Activated T-cell treated with anti-CD3 and anti-CD28 coated beads, Interleukin-2, amount 50 U/mL, for 1 hour (primary cell): Measurements from ENCODE around the gene PRRX2.

Source experiments
- DNase-seq: peaks from one replicate; pipeline ENCODE4 v3.0.0-alpha.2; 2020

The PRRX2 gene

DNA sequence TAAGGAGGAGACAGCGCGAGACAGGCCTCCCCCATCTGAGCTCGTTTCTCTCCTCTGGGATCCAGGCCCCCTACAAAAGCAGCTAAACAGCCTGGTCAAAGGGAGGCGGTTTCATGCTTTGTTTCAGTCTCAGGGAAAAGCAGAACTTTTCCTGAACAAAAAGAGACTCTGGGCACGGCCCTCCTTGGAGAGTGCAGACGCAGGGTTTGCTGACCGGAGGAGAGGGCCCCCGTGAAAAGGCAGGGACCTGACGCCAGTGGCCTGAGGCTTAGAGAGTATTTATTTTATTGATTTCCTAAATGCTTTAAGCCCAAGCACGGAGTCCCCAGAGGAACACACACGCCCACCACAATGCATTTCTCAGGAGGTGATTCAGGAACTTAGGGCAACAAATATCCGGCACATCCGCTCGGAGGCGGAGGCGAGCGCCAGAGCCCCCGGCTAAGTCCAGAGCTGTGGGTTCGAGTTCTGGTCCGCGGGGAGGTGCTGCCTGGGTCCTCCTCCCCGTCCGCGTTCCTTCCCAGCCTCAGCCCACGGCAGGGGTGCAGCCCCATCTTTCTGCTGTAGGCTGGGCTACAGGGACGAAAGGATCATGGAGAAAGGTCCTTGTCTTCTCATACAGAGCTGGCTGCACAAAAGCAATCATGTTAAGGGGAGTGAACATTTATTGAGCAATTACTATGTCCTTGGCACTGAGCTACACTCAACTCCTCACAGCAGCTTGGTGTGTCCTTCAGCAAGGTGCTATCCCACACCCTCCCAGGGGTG, 47.4 kb downstream of the PRRX2 start:
- no peak for DNase-seq

DNA sequence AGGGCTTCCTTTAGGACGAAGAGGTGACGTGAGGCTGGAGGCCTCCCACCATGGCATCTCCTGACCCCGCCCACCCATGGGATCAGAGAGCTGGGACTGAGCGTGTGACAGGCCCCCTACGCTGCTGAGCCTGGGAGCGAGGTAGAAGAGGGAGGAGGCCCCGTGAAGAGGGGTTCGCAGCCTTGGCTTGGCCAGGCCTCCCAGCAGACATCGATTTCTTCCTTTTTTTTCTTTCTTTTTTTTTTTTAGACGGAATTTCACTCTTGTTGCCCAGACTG, 47.9 kb downstream of the PRRX2 start:
- DNase-seq: no peak

DNA sequence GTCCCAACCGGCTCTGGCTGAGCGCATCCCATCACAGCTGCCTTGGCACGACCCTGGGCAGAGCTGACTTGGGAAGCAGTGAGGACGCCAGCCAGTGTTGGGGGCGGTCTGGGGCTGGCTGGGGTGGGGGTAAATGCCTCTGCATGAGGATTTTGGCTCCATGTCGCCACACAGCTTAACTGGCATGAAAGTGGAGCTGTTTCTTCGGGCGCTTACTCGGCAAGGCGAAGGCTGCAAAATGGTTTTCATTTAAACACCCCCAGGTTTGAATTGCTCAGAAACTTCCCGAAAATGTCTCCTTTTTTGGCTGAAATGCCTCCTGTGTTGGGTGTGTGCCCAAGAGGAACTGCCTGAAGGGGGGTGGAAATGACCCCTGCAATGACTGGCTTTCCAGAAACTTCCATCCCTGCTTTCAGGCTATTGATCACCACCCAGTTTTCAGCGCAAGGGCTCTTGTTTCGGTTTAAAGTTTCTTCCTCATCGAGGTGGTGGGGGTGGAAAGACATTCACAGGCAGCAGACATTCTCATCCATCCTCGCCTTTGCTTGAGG, 49.1 kb downstream of the PRRX2 start:
- no peak for DNase-seq

DNA sequence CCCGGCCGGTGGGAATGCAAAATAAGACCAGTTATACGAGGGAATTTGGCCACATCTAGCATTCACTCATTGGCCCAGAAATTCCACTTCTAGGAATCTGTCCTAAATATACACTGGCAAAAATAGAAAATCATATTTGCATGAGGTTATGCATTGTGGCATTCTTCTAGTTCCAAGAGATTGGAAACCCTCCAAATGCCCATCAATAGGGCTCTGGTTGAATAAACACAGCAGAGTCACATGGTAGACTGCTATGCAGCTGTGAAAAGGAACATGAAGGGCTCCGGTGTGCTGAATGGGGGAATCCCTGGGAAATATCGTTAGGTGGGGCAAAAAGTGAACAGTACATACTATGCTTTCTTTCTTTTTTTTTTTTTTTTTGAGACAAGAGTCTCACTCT, 50.6 kb downstream of the PRRX2 start:
- no peak for DNase-seq

DNA sequence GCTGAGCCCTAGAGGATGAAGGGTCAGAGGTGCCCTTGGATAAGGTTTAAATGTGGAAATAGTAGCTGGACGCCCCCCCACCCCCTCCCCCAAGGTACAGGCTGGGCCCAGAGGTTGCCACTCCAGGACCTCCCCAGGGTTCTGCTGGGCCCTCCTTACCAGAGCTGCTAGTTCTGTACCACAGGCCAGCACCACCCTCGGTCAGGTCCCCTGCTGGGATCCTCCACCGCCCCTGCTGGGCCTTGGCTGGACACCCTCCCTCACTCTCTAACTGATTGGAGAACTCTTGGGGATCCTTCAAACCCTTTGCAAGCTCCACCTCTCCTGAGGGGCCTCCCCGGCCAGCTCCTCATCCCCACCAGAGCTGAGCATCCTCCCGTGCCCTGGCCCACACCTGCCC, 52.5 kb downstream of the PRRX2 start:
- DNase-seq: no peak

GRCh38 chr9:129718647-129719046, 53.2 kb downstream of the PRRX2 start:
- DNase-seq: no peak

- DNase-seq: no peak
Measured at GRCh38 chr9:129719135-129719534, 53.7 kb downstream of the PRRX2 start.

DNA sequence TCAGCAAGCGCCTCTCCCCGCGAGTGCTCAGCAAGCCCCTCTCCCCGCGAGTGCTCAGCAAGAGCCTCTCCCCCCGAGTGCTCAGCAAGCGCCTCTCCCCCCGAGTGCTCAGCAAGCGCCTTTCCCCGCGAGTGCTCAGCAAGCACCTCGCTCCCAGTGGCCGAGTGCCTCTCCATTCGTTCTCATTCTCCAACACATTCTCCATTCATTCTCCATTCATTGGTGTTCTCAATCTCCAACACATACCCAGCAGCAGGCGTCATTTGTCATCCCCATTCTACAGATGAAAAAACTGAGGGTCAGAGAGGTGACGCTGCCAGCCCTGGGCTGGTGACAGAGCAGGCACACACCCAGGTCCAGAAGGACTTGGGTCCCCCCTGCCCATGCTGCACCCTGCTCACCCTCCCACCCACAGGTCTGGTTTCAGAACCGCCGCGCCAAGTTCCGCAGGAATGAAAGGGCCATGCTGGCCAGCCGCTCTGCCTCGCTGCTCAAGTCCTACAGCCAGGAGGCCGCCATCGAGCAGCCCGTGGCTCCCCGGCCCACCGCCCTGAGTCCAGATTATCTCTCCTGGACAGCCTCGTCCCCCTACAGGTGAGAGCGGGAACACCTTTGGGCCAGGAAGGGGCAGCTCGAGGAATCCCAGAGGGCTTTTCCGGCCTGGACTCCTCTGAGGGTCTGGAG, 54.9 kb downstream of the PRRX2 start:
- DNase-seq: no peak

DNA sequence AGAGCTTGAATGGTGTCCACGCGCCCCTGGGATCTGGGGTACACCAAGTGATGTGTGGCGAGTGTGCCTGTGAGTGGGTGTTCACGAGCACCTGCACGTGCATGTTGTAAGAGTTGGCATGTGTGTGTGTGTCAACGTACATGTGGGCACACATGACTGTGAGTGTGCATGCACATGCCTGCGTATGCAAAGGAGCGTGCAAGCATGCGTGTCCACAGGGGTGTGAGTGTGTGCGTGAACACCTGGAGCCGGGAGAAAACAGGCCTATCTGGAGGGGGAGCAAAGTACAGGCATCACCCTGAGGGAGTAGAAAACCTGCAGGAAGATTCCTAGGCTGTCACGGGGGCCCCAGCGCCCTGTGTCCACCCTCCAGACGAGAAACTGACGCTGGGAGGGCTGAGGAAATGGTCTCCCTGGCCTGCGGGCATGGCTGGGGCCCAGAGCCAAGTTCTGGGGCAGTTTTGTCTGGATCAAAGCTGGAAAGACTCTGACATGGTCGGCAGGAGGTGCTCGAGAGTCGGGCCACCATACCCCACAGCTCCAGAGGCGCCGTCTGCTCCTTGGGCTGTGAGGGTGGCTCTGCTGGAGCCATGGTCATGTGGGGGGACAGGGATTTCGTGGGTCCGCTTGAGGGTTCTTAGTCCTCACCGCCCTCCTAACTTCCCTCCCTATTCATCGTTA, 55.6 kb downstream of the PRRX2 start:
- no peak for DNase-seq

- DNase-seq: no peak
Measured at GRCh38 chr9:129722913-129723312, 57.5 kb downstream of the PRRX2 start.

GRCh38 chr9:129724456-129725190, 59.2 kb downstream of the PRRX2 start:
- DNase-seq: no peak

DNA sequence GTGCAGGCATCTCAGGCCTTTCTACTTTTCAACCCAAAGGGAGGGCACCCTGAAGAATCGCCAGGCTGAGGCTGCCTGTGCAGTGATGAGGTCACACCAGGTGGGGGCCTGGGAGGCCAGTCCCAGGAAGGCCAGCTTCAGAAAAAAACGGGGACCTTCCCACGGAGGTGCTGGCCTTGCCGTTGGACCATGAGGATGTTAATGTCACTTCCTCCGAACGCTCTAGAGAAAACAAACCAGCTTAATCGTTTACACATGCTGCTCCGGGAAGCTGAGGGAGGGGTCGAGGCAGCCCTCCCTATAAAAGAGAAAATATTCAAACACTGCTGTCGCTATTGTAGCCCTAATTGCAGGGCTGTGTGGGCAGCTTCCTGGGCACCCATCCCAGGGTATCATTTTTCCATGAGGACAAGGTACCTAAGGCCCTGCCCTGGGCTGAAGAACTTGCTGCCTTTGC, 60.4 kb downstream of the PRRX2 start:
- no peak for DNase-seq

DNA sequence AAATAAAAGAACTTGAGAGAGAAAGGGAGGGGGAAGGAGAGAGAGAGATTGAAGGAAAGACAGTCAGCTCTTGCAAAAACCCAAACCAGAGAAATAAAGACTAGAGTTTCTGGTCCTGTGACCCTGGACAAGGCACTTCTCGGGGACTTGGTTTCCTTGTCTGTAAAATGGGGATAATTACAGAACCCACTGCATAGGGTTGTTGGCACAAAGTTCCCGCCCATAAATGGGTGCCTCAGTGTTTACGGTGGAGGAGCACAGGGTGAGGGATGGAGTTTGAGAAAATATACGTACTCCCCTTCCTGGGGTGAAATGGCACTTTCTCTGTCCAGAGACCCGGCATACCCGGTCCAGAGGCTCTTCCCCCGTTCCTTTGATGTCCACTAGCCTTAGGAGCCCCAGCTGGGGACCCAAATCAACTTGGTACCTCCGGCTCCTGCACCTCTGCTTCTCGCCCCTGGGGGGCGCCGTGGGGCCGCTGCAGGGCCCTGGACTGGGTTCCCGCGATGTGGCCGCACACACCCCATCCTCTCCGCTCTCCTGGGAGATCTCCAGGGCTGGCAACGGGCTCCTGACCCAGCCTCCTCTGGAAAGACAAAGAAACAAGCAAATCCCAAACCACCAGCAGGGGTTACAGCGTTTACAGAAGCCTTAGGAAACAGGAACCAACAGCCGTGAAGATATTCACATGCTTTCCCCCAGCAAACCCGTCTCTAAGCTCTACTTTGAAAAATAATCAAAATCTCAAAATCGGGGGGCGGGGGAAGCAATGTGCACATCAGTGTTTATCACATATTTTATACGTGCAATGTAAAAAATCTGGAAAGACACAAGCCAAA, 61.1 kb downstream of the PRRX2 start:
- peak; percentile 64 for DNase-seq

DNA sequence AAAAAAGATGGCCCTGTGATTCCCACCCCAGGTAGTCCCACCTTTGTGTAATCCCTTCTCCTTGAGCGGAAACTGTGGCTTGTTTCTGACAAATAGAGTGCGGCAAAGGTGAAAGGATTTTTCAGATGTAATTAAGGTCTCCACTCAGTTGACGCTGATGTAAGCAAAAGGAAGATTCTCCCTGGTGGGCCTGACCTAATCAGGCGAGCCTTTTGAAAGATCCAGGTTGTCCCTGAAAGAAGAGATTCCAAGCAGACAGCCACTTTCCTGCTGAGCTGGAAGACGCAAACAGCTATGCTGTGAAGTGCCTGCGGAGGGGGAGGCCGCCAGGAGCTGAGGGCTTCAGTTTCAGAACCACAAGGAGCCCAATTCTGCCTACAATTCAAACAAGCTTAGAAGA, 63.3 kb downstream of the PRRX2 start:
- DNase-seq: no peak

DNA sequence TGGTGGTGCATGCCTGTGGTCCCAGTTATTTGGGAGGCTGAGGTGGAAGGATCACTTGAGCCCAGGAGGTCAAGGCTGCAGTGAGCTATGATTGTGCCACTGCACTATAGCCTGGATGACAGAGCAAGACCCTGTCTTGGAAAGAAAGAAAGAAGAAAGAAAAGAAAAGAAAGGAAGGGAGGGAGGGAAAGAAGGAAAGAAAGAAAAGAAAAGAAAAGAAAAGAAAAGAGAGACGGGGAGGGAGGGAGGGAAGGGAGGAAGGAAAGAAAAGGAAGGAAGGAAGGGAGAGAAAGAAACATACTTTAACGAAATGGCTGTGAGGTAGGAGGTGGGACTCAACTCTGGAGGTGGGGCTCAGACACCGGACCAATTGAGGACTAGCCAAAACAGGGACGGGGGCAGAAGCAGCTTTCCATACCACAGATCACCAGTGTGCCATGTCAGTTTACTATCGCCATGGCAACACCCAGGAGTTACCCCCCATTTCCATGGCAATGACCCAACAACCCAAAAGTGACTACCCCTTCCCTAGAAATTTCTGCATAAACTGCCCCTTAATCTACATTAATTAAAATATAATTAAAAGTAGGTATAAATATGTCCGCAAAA, 66.1 kb downstream of the PRRX2 start:
- no peak for DNase-seq

- DNase-seq: no peak
Measured at GRCh38 chr9:129732100-129732499, 66.7 kb downstream of the PRRX2 start.

DNA sequence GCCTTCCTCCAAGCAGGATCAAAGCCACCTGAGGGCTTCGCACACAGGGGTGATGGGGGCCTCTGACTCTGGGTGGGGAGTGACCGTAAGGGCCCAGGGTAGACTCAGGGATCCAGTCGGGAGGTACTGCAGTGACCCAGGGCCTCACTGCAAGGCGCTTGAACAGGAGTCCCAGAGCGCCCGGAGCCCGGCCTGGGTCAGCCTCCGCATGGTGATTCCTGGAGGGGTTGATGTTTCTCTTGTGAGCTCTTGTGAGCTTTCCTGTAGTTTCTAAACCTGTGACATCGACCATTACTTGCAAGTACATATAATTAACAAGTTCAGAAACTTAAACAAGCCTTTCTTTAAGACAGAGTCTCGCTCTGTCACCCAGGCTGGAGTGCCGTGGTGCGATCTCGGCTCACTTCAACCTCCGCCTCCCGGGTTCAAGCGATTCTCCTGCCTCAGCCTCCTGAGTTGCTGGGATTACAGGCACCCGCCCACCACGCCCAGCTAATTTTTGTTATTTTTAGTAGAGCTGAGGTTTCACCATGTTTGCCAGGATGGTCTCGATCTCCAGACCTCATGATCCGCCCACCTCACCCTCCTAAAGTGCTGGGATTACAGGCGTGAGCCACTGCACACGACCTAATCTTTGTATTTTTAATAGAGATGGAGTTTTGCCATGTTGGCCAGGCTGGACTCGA, 67.6 kb downstream of the PRRX2 start:
- DNase-seq: no peak

DNA sequence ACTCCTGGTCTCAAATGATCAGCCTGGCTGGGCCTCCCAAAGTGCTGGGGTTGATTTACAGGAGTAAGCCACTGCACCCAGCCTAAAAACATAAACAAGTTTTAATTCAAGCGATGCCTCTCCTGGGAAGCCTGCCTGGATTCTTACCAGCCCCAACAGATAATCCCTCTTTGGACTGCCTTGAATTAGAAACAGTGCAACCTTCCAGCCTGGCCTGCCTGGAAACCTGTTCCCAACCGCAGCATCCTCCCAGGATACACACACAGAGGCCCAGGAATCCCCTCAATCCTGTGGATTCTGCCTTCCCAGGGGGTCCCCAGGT, 68.1 kb downstream of the PRRX2 start:
- DNase-seq: no peak

DNA sequence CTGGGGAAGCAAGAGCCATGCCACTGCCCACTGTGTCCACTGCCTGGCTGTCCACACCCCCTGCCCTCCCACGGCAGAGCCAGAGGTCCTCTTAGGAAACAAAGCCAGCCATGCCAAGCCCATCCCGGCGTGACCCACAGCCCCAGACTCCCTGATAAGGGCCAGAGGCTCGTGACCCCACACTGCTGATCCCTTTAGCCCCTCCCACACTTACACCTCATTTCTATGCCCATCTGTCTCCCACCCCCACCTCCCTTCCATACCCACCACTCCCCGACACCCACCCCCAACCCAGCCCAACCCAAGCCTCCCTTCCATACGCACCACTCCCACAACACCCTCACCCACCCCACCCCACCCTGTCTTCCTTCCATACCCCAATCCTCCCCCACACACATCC, 70.1 kb downstream of the PRRX2 start:
- DNase-seq: no peak

GRCh38 chr9:129736334-129736733, 70.9 kb downstream of the PRRX2 start:
- DNase-seq: no peak
